ENCODE measurements around the gene GRIK5.

DNA sequence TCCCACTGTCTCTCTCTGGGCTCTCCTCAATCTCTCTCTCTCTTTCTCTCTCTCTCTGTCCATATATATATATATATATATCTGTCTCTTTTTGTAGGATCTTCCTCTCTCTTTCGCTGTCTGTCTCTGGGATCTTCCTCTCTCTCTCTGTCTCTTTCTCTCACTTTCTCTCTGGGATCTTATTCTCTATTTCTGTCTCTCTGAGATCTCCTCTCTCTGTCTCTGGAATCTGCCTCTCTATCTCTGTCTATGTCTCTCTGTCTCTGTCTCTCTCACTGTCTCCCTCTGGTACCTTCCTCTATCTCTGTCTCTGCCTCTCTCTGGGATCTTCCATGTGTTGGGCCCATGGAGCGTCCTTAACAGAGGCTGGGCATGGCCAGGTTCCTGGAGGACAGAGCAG lies 79.4 kb downstream of the GRIK5 start:
- TF ChIP-seq, protein P1, sequence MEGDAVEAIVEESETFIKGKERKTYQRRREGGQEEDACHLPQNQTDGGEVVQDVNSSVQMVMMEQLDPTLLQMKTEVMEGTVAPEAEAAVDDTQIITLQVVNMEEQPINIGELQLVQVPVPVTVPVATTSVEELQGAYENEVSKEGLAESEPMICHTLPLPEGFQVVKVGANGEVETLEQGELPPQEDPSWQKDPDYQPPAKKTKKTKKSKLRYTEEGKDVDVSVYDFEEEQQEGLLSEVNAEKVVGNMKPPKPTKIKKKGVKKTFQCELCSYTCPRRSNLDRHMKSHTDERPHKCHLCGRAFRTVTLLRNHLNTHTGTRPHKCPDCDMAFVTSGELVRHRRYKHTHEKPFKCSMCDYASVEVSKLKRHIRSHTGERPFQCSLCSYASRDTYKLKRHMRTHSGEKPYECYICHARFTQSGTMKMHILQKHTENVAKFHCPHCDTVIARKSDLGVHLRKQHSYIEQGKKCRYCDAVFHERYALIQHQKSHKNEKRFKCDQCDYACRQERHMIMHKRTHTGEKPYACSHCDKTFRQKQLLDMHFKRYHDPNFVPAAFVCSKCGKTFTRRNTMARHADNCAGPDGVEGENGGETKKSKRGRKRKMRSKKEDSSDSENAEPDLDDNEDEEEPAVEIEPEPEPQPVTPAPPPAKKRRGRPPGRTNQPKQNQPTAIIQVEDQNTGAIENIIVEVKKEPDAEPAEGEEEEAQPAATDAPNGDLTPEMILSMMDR (conservative IDR thresholded peaks at IDR 0.05 in 1 of 2, IDR thresholded peaks at IDR 0.05 in 1 of 2; ENCODE audit: extremely low read depth in 1 of 2, insufficient read depth in 1 of 2, low read depth in 1 of 2, low read length in 2 of 2): no peak
- TF ChIP-seq EZH2 (IDR thresholded peaks at IDR 0.05; ENCODE audit: borderline replicate concordance, low read length): no peak
